ENCODE data around the gene CNTFR. TPM values are rescaled to one million over a fixed set of nuclear protein-coding genes. Genes with fewer than 3 reads are reported as not detected.

CNTFR gene
- total RNA-seq, 4 donors from 2014 or later, result 17.5 to 130 (median 49.1) TPM

GRCh38 chr9:34518896-34519295 lies 70.6 kb downstream of the CNTFR start:
- TF ChIP-seq, protein P1, sequence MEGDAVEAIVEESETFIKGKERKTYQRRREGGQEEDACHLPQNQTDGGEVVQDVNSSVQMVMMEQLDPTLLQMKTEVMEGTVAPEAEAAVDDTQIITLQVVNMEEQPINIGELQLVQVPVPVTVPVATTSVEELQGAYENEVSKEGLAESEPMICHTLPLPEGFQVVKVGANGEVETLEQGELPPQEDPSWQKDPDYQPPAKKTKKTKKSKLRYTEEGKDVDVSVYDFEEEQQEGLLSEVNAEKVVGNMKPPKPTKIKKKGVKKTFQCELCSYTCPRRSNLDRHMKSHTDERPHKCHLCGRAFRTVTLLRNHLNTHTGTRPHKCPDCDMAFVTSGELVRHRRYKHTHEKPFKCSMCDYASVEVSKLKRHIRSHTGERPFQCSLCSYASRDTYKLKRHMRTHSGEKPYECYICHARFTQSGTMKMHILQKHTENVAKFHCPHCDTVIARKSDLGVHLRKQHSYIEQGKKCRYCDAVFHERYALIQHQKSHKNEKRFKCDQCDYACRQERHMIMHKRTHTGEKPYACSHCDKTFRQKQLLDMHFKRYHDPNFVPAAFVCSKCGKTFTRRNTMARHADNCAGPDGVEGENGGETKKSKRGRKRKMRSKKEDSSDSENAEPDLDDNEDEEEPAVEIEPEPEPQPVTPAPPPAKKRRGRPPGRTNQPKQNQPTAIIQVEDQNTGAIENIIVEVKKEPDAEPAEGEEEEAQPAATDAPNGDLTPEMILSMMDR (IDR thresholded peaks at IDR 0.05; ENCODE audit: low read depth), result no peak

GRCh38 chr9:34518110-34518616 lies 71.4 kb downstream of the CNTFR start:
- TF ChIP-seq, protein P1 (IDR thresholded peaks at IDR 0.05; ENCODE audit: low read depth), result no peak

- TF ChIP-seq, protein P1 (IDR thresholded peaks at IDR 0.05; ENCODE audit: low read depth), result no peak
Measured at GRCh38 chr9:34517185-34517584, 72.3 kb downstream of the CNTFR start.

DNA sequence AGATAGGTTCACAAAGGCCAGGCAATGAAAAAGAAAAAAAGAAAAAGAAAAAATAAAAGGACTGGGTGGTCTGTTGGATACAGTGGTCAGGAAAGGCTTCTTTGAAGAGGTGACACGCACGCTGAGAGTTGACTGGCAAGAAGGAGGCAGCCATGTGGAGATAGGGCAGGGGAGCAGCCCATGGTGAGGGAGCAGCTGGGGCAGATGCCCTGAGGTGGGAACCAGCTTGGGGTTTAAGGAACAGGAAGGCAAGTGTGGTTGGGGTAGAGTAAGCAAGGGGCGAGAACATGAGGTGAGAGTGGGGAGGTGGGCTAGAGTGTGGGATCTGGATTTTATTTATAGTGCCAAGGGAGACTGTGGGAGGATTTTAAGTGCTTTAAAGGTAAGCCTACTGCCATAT lies 73.6 kb downstream of the CNTFR start:
- TF ChIP-seq, protein P1 (IDR thresholded peaks at IDR 0.05; ENCODE audit: low read depth), result no peak

DNA sequence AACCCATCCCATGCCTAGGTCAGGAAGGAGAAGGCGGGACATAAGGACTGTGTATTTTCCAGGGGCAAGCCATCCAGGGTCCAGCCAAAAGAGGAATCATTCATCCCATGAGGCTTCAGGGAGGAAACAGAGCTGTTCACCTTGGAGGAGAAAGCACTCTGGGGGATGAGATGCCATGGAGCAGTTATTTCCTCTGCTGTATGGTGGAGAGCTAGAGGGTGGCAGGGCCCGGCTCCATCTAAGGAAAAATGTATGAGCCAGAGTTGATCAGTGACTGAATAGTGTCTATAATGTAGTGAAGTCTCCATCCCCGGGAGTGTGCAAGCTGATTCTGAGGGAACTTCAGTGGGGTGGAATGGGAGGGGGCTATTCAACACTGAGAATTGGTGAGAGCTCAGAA lies 74.7 kb downstream of the CNTFR start:
- TF ChIP-seq, protein P1 (IDR thresholded peaks at IDR 0.05; ENCODE audit: low read depth), result no peak

- TF ChIP-seq, protein P1 (IDR thresholded peaks at IDR 0.05; ENCODE audit: low read depth), result no peak
Measured at GRCh38 chr9:34514401-34514800, 75.1 kb downstream of the CNTFR start.

DNA sequence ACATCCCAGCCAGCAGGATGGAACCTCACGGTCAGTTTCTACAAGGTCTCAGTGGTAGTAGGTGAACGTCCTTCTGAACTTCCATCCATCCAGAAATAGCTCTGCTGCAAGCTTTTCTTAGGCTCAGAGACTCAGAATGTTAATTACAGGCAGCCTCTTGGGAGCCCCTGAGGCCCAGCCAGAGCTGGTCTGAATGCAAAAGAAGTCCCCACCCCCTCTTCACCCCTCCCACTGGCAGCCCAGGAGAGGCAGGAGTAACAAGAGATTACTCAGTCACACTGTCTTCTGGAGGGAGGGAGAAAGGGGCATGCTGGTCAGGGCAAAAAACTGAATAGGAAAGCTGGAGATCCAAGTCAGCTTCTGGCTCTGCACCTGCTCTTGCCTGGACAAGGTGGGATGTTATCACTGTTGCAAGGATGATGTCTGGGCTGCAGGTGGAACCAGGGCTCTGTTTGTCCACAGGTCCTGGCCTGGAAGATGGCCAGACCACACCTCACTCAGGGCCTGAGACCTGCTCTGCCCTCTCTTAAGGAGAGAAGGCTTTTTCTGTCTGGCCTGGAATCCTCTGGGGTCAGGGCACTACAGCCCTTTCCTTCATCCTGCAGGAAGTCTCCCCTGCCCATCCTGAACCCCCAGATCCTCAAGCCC lies 75.8 kb downstream of the CNTFR start:
- TF ChIP-seq, protein P1 (IDR thresholded peaks at IDR 0.05; ENCODE audit: low read depth), result no peak

Measured in subcutaneous adipose tissue (tissue), 4 donors.